ENCODE data around the gene OR6F1.
"Not testable (repeated sequence)": the region's sequence is repeated elsewhere in the genome, so short reads cannot be mapped to it uniquely, and the experiment has no call there.

The OR6F1 gene

DNA sequence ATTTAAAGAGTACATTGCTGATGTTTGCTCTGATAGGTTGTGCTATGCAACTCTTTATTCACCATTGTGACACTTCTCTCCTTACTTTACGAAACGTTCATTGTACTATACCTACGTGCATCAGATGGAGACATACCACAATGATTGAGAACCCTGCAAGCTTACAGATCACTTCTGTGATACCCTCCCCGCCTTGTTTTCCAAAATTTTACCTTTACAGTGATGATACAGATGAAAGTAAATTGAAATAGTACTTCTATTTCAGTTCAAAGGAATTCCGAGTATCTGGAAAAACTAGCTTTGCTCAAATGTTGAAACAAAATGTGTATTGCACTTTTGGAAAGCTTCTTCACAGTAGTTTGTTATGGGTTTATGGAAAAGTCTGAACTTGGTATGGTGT, 25.3 kb upstream of the OR6F1 start:
- DNase-seq (ENCODE audit: low read depth), result no peak
- no peak overlapping the region for H3K4me3 ChIP-seq (ENCODE audit: low read length)
- TF ChIP-seq, protein P1, sequence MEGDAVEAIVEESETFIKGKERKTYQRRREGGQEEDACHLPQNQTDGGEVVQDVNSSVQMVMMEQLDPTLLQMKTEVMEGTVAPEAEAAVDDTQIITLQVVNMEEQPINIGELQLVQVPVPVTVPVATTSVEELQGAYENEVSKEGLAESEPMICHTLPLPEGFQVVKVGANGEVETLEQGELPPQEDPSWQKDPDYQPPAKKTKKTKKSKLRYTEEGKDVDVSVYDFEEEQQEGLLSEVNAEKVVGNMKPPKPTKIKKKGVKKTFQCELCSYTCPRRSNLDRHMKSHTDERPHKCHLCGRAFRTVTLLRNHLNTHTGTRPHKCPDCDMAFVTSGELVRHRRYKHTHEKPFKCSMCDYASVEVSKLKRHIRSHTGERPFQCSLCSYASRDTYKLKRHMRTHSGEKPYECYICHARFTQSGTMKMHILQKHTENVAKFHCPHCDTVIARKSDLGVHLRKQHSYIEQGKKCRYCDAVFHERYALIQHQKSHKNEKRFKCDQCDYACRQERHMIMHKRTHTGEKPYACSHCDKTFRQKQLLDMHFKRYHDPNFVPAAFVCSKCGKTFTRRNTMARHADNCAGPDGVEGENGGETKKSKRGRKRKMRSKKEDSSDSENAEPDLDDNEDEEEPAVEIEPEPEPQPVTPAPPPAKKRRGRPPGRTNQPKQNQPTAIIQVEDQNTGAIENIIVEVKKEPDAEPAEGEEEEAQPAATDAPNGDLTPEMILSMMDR (conservative IDR thresholded peaks at IDR 0.05; ENCODE audit: low read depth, low read length), result no peak

GRCh38 chr1:247740721-247741120, 24.3 kb upstream of the OR6F1 start:
- no peak for DNase-seq (ENCODE audit: low read depth)
- H3K4me3 ChIP-seq (ENCODE audit: low read length), result no peak overlapping the region
- TF ChIP-seq, protein P1 (conservative IDR thresholded peaks at IDR 0.05; ENCODE audit: low read depth, low read length), result no peak

DNA sequence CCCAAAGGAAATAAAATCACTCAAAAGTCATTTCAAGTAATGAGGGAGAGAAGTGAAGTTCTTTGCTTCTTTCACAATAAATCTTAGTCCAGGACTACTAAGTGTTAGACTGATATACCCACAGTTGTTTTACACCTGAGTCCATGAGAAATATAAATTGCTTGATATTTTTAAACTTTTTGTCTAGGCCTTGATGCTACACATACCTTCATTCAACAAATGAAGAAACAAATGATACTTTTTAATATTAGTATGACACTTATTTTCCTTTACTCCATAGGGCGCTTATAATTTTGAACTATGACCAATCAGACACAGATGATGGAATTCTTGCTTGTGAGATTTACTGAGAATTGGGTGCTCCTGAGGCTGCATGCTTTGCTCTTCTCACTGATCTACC, 21.9 kb upstream of the OR6F1 start, which contains the start of gene OR14K1:
Gene OR14K1, plus strand, starts transcription at position 301 of the 400 bp plus-strand sequence. Its CDS starts 0 bp downstream, at position 301.
- H3K4me3 ChIP-seq (ENCODE audit: low read length), result no peak within 1 kb of the TSS
- TF ChIP-seq, protein P1 (conservative IDR thresholded peaks at IDR 0.05; ENCODE audit: low read depth, low read length), result no peak
- DNase-seq (ENCODE audit: low read depth), result no peak

DNA sequence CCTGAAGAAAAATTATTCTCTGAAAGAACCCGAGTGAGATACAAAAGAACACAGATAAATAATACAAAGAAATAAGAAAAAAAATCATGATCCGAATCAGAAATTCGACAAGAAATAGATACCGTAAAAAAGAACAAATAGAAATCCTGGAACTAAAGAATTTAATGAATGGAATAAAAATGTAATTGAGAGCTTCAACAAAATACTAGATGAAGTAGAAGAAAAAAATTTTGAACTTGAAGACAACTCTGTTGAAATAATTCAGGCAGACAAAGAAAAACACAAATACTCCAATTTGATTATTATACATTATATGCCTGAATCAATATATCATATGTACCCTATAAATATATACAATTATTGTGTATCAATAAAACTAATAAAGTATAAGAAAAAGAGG, 4.8 kb upstream of the OR6F1 start:
- no peak overlapping the region for H3K4me3 ChIP-seq (ENCODE audit: low read length)

DNA sequence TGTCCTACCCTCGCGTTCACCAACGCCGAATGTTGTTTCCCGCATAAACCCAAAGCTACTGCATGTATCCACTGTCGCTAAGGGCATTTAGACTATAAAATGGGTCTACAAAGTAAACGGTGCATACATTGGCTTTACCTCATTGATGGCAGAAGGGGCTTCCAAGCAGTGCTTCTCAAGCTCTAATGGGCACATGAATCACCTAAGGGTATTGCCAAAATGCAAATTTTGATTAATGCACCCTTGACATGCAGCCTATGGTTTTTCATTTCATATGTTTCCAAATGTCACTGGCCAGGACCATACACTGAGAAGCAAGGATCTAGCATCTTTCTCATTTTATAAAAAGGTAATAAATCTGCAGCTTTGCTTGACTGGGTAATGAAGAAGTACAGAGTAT, 2.7 kb downstream of the OR6F1 start:
- no peak overlapping the region for H3K4me3 ChIP-seq (ENCODE audit: low read length)
- no peak for DNase-seq (ENCODE audit: low read depth)
- TF ChIP-seq, protein P1 (conservative IDR thresholded peaks at IDR 0.05; ENCODE audit: low read depth, low read length), result no peak

More for the DNA sequence above, 4.8 kb upstream of the OR6F1 start:
- DNase-seq (ENCODE audit: low read depth), result no peak
- TF ChIP-seq, protein P1 (conservative IDR thresholded peaks at IDR 0.05; ENCODE audit: low read depth, low read length), result no peak

- not testable (repeated sequence) for DNase-seq (ENCODE audit: low read depth); H3K4me3 ChIP-seq (ENCODE audit: low read length)
These were observed 5.8 kb downstream of the OR6F1 start for GRCh38 chr1:247710681-247711080.

DNA sequence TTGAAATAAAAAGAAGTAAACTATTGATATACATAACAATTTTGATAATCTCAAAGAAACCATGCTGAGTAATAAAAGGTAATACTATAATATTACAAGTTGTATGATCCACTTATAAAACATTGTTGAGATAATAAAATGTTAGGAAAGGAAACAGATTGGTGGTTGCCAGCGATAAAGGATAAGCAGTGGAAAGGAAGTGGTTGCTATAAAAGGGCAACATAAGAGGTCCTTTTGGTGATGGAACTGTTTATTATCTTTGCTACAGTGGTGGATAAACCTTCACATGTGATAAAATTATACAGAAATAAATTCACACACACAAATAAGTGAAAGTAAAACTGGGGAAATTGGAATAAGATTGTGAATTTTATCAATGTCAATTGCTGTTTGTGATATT, 15.1 kb downstream of the OR6F1 start:
- DNase-seq (ENCODE audit: low read depth), result no peak
- H3K4me3 ChIP-seq (ENCODE audit: low read length), result no peak overlapping the region
- TF ChIP-seq, protein P1 (conservative IDR thresholded peaks at IDR 0.05; ENCODE audit: low read depth, low read length), result no peak

All from retinal pigment epithelial cell (primary cell).